Measurements from ENCODE around the gene ALDOA.
"Not testable (repeated sequence)": the region's sequence is repeated elsewhere in the genome, so short reads cannot be mapped to it uniquely, and the experiment has no call there.

The ALDOA gene

DNA sequence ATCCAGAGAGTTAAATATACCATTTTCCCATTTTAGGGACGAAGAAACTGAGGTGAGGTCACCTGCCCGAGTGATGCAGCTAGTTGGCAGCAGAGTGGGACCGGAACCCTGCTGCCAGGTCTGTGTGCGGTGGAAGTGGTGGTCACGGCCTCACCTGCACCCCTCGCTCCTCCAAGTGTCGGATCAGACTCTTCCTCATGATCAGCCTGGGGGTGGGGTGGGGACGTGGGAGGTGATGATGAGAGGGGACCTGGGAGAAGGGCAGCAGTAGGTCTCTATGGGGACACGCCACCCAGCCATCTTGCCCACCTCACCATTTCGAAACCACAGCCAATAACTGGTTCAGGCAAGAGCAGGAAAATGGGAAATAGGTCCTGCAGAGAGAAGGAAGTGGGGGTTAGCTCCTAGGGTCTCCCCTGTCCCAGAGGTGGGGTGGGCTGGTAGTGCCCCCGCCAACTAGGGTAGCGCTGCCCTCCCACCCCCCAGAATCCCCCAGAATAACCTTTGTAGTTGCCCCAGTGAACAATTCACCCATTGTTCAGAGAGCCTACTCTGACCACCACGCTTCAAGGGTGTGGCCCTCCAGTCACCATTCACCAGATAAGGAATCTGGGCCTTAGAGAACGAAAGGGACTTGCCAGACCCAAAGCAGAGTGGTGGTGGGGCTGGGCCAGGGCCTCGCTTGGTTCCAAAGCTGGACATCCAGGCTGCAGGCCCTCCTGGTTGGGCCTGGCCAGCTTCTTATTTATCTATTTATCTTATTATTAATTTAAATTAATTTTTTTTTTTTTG is 42.7 kb downstream of the ALDOA start:
- H3K4me3 ChIP-seq (ENCODE audit: control insufficient read depth, low read depth, low read length), result no peak overlapping the region
- TF ChIP-seq, protein P1, sequence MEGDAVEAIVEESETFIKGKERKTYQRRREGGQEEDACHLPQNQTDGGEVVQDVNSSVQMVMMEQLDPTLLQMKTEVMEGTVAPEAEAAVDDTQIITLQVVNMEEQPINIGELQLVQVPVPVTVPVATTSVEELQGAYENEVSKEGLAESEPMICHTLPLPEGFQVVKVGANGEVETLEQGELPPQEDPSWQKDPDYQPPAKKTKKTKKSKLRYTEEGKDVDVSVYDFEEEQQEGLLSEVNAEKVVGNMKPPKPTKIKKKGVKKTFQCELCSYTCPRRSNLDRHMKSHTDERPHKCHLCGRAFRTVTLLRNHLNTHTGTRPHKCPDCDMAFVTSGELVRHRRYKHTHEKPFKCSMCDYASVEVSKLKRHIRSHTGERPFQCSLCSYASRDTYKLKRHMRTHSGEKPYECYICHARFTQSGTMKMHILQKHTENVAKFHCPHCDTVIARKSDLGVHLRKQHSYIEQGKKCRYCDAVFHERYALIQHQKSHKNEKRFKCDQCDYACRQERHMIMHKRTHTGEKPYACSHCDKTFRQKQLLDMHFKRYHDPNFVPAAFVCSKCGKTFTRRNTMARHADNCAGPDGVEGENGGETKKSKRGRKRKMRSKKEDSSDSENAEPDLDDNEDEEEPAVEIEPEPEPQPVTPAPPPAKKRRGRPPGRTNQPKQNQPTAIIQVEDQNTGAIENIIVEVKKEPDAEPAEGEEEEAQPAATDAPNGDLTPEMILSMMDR (IDR thresholded peaks at IDR 0.05; ENCODE audit: control insufficient read depth, insufficient read depth, low read depth, low read length, missing control alignments), result no peak
- no peak for DNase-seq (ENCODE audit: low read depth)

DNA sequence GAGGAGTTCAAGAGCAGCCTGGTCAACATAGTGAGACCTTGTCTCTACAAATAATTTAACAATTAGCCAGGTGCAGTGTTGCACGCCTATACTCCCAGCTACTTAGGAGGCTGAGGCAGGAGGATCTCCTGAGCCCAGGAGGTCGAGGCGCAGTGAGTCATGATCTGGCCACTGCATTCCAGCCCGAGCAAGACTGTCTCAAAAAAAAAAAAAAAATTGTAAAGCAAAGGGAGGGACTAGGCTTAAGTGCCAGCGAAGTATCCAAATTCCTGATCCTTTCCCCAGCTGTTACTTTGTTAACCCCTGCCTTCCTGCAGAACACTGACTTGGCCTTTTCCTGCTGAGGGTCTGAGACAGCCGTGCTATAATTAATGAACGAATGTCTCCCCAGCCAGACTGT is 45.1 kb downstream of the ALDOA start:
- H3K4me3 ChIP-seq (ENCODE audit: control insufficient read depth, low read depth, low read length), result no peak overlapping the region
- TF ChIP-seq, protein P1 (IDR thresholded peaks at IDR 0.05; ENCODE audit: control insufficient read depth, insufficient read depth, low read depth, low read length, missing control alignments), result no peak
- DNase-seq (ENCODE audit: low read depth), result no peak

DNA sequence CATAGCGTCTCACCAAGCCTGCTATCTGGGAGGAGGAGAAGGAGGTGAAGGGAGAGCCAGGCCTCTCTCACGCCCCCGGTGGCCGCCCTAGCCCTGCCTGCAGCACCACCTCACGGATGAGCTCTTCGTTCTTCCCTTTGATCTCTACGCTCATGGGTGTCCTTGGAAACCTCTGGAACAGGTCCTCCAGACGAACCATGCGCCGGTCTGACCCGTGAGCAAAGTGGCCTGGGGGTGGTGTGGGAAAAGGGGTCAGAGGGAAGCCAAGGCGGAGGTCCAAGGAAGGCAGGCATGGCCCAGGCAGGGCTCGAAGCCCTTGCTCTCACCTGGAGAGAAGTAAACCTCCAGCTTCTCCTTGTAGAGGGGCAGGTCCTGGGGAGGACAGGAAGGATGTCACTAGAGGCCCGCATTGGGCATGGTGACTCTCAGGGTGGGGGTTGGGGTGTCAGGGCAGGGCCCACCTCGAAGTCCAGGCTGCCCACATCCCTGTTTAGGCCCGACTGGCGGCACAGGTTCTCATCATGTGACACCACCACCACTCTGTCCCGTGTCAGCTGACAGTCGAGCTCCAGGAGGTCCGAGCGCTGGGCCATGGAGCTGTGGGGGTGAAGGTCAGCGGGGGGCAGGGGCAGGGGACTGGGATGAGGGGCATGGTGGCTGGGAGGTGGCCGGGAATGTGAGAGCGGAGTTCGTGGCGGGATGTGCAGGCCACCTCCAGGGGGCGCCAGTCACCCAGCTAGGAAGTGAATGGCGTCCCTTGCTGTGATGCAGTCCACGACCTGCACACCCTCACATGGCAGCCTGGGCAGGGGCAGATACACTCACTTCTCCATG is 46.9 kb downstream of the ALDOA start:
- no peak overlapping the region for H3K4me3 ChIP-seq (ENCODE audit: control insufficient read depth, low read depth, low read length)
- TF ChIP-seq, protein P1 (IDR thresholded peaks at IDR 0.05; ENCODE audit: control insufficient read depth, insufficient read depth, low read depth, low read length, missing control alignments), result peak; percentile 81
- no peak for DNase-seq (ENCODE audit: low read depth)

DNA sequence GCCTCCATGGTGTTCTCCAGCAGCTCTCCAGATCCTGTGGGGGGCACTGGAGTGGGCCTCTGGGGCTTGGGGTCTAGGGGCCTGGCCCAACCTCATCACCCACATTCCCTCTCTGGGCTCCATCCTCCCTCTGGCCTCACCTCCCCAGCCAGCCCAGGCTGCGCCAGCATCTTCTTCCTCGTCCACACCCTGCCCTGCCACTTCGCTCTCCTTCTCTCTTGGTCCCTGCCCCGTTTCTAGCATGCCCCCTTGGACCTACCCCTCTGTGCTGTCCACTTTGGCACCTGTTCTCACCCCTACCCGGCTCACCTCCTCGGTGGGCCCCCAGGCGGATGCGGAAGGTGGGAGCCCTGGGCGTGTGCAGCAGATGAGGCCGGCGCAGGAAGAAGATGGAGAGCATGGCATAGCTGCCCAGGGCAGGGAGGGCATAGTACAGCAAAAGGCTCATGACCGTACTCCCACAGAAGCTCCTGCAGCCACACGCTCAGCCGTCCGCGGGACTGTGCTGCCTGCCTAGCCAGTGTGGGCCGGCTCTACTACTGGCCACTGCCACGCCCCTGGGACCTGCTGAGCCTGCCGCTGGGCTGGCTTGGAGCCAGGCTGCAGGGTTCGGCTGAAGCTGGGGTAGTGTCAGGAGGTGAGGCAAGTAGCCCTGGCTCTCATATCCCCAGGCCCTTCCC is 47.6 kb downstream of the ALDOA start, which contains the start of gene GDPD3:
Gene GDPD3 (minus strand): TSS at position 507 of the 680 bp plus-strand sequence. CDS start 59 bp downstream, at position 448.
- no peak within 1 kb of the TSS for H3K4me3 ChIP-seq (ENCODE audit: control insufficient read depth, low read depth, low read length)
- DNase-seq (ENCODE audit: low read depth), result no peak
- TF ChIP-seq, protein P1 (IDR thresholded peaks at IDR 0.05; ENCODE audit: control insufficient read depth, insufficient read depth, low read depth, low read length, missing control alignments), result no peak

DNA sequence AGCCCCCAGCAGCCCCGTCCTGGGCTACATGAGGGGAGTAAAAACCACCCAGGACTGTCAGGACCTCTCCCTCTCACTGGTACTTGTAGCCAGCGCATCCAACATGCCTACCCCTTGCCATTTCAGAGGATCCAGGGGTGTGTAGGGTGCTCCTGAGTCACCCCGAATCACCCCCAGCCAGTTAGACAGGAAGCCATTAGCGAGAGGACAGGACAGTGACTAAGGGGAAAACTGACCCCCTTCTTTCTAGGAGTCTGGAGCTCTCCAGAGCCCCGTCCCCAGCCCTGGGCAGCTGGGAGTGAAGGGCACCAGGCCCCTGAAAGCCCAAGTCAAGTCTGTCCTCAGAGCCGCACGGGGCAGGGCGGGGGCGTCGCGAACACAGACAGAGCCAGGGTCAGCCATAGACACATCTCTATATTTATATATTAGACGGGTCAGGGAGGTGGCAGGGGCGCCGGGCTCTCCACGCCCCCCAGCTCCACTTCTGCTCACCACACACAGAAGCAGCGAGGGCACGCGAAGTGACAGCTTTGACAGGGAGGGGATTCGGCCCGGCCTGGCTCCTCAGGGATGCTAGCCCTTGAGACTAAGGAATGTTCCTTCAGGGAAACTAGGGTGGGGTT is 48.3 kb downstream of the ALDOA start:
- DNase-seq (ENCODE audit: low read depth), result no peak
- no peak overlapping the region for H3K4me3 ChIP-seq (ENCODE audit: control insufficient read depth, low read depth, low read length)
- TF ChIP-seq, protein P1 (IDR thresholded peaks at IDR 0.05; ENCODE audit: control insufficient read depth, insufficient read depth, low read depth, low read length, missing control alignments), result no peak

DNA sequence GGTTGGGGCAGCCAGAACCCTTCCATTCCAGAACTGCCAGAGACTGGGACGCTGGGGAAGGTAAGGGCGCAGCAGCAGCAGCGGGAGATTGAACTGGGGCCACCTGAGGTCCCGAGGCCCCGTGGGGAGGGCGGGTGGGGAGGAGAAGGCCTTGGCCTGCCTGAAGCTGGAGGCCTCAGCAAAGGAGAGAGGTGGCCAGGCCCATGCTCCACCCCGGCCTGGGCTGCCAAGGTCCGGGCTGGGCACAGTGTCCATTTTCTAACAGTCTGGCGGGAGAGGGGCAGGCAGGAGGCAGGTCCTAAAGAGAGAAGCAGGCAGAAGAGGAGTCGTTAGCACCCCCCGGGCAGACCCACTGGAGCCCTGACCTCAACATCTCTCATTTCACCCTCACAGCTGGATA is 48.9 kb downstream of the ALDOA start:
- H3K4me3 ChIP-seq (ENCODE audit: control insufficient read depth, low read depth, low read length), result no peak overlapping the region
- TF ChIP-seq, protein P1 (IDR thresholded peaks at IDR 0.05; ENCODE audit: control insufficient read depth, insufficient read depth, low read depth, low read length, missing control alignments), result no peak
- no peak for DNase-seq (ENCODE audit: low read depth)

DNA sequence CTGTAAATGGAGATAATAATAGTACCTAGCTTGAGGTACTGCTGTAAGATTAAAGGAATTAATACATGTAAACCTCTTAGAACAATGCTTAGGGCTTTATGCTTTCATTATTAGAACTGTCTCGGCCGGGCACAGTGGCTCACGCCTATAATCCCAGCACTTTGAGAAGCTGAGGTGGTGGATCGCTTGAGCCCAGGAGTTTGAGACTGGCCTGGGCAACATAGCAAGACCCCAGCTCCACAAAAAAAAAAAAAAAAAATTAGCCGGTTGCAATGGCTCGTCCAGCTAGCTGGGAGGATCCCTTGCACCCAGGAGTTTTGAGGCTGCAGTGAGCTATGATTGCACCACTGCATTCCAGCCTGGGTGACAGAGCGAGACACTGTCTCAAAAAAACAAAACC is 49.3 kb downstream of the ALDOA start:
- H3K4me3 ChIP-seq (ENCODE audit: control insufficient read depth, low read depth, low read length); DNase-seq (ENCODE audit: low read depth): not testable (repeated sequence)

Measured in AG09309 (cell line).